ENCODE results near the gene BEX4.

Gene BEX4

DNA sequence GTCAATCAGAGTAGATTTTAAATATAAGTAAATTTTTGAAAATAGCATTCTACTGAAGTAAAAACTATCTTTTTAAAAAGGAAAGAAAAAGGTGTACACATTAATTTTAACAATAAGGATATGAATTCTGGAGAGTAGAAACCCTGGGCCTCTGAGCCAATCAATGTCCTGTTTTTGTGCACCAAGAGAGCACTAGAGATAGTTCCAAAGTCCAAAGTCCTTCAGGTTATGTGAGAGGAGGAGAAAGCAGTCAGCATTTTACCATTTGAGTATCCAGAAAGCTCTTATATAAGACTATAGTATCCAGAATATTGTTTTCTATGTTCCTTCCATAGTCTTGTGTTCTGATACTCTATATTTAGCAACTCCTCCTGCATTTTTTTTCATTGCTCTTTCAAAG lies 43.4 kb downstream of the BEX4 start:
- no peak for DNase-seq (ENCODE audit: low read depth)
- no peak overlapping the region for H3K4me3 ChIP-seq (ENCODE audit: low read depth, low read length)
- TF ChIP-seq, protein P1, sequence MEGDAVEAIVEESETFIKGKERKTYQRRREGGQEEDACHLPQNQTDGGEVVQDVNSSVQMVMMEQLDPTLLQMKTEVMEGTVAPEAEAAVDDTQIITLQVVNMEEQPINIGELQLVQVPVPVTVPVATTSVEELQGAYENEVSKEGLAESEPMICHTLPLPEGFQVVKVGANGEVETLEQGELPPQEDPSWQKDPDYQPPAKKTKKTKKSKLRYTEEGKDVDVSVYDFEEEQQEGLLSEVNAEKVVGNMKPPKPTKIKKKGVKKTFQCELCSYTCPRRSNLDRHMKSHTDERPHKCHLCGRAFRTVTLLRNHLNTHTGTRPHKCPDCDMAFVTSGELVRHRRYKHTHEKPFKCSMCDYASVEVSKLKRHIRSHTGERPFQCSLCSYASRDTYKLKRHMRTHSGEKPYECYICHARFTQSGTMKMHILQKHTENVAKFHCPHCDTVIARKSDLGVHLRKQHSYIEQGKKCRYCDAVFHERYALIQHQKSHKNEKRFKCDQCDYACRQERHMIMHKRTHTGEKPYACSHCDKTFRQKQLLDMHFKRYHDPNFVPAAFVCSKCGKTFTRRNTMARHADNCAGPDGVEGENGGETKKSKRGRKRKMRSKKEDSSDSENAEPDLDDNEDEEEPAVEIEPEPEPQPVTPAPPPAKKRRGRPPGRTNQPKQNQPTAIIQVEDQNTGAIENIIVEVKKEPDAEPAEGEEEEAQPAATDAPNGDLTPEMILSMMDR (IDR thresholded peaks at IDR 0.05; ENCODE audit: low read depth, low read length): no peak
- TF ChIP-seq MYC (IDR thresholded peaks at IDR 0.05; ENCODE audit: low read depth, low read length) (no peak), POLR2A (IDR thresholded peaks at IDR 0.05; ENCODE audit: extremely low read depth, insufficient read length) (no peak)
- TF ChIP-seq, protein P2, sequence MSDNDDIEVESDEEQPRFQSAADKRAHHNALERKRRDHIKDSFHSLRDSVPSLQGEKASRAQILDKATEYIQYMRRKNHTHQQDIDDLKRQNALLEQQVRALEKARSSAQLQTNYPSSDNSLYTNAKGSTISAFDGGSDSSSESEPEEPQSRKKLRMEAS (IDR thresholded peaks at IDR 0.05; ENCODE audit: low read depth, low read length): no peak
